Daoy (cell line): ENCODE data around the gene UBALD1. TPM values are rescaled to one million over a fixed set of nuclear protein-coding genes. Genes with fewer than 3 reads are reported as not detected.

ENCODE experiments used
- DNase-seq: peaks from one replicate; pipeline ENCODE4 v3.0.0-alpha.2; 2015; ENCODE audit warnings: low read depth
- total RNA-seq: library from RNA; depleted of rRNA; stranded (reverse); fragments of >200 nt; shearing (Covaris generic); gene quantifications from 2 replicates; pipeline ENCODE4 v1.2.3, GENCODE V29; 2014

Gene UBALD1
- total RNA-seq, 1 experiment from 2014 or later, result 16.3 TPM

- no peak for DNase-seq
Observed at GRCh38 chr16:4646773-4647643, 32.3 kb upstream of the UBALD1 start.

GRCh38 chr16:4641895-4642294 is 27.2 kb upstream of the UBALD1 start:
- DNase-seq, result no peak

- DNase-seq, result no peak
Observed at GRCh38 chr16:4641306-4641687, 26.6 kb upstream of the UBALD1 start.

- DNase-seq, result no peak
Observed at GRCh38 chr16:4640572-4641305, 26.1 kb upstream of the UBALD1 start.

GRCh38 chr16:4639899-4640509 is 25.3 kb upstream of the UBALD1 start:
- DNase-seq, result no peak

- DNase-seq, result no peak
Observed at GRCh38 chr16:4637501-4638166, 22.9 kb upstream of the UBALD1 start.

GRCh38 chr16:4636196-4636595 is 21.5 kb upstream of the UBALD1 start:
- DNase-seq, result no peak

GRCh38 chr16:4634768-4635167 is 20.1 kb upstream of the UBALD1 start:
- DNase-seq, result no peak

- DNase-seq, result no peak
Observed at GRCh38 chr16:4633910-4634635, 19.4 kb upstream of the UBALD1 start.

- no peak for DNase-seq
Observed at GRCh38 chr16:4631444-4631843, 16.8 kb upstream of the UBALD1 start.

- DNase-seq, result no peak
Observed at GRCh38 chr16:4628283-4628682, 13.6 kb upstream of the UBALD1 start.

GRCh38 chr16:4626396-4626795 is 11.7 kb upstream of the UBALD1 start:
- DNase-seq, result no peak

GRCh38 chr16:4625560-4626159 is 11.0 kb upstream of the UBALD1 start:
- no peak for DNase-seq

GRCh38 chr16:4624827-4625559 is 10.3 kb upstream of the UBALD1 start:
- DNase-seq, result peak; percentile 55

- DNase-seq, result peak; percentile 94
Observed at GRCh38 chr16:4624015-4624826, 9.5 kb upstream of the UBALD1 start, which contains the start of gene MGRN1. Gene MGRN1, plus strand, starts transcription at chr16:4624826. Its CDS starts 135 bp downstream, at chr16:4624961.

- DNase-seq, result no peak
Observed at GRCh38 chr16:4623593-4623992, 8.9 kb upstream of the UBALD1 start.

GRCh38 chr16:4618645-4619418 is 4.1 kb upstream of the UBALD1 start:
- DNase-seq, result no peak

GRCh38 chr16:4617880-4618279 is 3.2 kb upstream of the UBALD1 start:
- DNase-seq, result no peak
